ENCODE results near the gene SELENOM. TPM values are rescaled to one million over a fixed set of nuclear protein-coding genes. Genes with fewer than 3 reads are reported as not detected.

Gene SELENOM
- total RNA-seq, 4 donors from 2014 or later = 31.4 to 89.1 (median 43.7) TPM

DNA sequence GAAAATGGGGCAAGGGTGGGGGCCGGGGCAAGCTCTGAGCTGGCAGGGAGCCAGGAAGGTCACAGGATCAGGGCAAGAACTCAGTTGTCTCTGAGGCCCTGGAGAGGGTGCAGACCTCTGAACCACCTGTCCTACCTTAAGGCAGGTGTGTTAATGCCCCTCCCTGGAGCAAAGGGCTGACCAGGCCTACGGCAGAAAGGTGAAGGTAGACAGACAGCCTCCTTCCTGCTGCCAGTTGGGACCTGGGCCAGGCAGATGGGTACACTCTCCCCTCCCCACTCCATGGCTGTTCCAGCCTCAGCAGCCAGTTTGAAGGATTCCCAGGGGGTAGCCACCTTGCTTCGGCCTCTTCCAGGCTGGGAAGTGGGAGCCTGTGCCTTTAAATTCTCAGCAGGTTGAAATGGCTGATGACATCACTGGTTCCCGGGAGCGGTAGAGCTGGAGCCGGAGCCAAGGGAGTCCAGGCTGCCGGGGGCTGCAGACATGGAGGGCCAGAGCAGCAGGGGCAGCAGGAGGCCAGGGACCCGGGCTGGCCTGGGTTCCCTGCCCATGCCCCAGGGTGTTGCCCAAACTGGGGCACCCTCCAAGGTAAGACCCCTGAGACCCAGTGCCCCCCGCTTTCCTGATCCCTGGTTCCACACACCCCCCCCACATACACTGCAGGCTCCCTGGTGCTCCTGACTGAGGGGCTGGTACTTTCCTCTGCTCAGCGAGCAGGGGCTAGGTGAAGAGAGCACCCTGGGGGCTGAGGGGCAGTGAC, 15.3 kb upstream of the SELENOM start, which contains the start of gene INPP5J:
Gene INPP5J, plus strand, starts transcription at position 435 of the 760 bp plus-strand sequence. Its CDS starts 49 bp downstream, at position 484.
- TF ChIP-seq, protein P1, sequence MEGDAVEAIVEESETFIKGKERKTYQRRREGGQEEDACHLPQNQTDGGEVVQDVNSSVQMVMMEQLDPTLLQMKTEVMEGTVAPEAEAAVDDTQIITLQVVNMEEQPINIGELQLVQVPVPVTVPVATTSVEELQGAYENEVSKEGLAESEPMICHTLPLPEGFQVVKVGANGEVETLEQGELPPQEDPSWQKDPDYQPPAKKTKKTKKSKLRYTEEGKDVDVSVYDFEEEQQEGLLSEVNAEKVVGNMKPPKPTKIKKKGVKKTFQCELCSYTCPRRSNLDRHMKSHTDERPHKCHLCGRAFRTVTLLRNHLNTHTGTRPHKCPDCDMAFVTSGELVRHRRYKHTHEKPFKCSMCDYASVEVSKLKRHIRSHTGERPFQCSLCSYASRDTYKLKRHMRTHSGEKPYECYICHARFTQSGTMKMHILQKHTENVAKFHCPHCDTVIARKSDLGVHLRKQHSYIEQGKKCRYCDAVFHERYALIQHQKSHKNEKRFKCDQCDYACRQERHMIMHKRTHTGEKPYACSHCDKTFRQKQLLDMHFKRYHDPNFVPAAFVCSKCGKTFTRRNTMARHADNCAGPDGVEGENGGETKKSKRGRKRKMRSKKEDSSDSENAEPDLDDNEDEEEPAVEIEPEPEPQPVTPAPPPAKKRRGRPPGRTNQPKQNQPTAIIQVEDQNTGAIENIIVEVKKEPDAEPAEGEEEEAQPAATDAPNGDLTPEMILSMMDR (IDR thresholded peaks at IDR 0.05) = no peak
- peak; percentile 95 to 96 for TF ChIP-seq POLR2A (IDR thresholded peaks at IDR 0.05)
- DNase-seq = peak in 2 of 3 donors; percentile 88 to 89
- H3K4me3 ChIP-seq = peak within 1 kb of the TSS in 3 of 4 donors; percentile 32 to 79 (median 61)
- H3K27ac ChIP-seq = peak within 1 kb of the TSS in 3 of 4 donors; percentile 77 to 96 (median 91)
- no peaks in the 10 kb centered on the region for H3K9me3 ChIP-seq
- no peaks in the 10 kb centered on the region for H3K27me3 ChIP-seq
- peaks cover 0 to 14% (median 7%) of the 10 kb centered on the region in 4 donors for H3K4me1 ChIP-seq
- H3K36me3 ChIP-seq = no peaks in the 10 kb centered on the region

GRCh38 chr22:31122196-31122531, 14.8 kb upstream of the SELENOM start:
- Histone ChIP-seq H3K27me3 (no peaks in the 10 kb centered on the region), H3K9me3 (no peaks in the 10 kb centered on the region), H3K4me3 (peak overlapping the region in 2 of 4 donors; percentile 61 to 79), H3K36me3 (no peaks in the 10 kb centered on the region), H3K27ac (peak overlapping the region in 3 of 4 donors; percentile 77 to 96 (median 91)), H3K4me1 (peaks cover 0 to 14% (median 7%) of the 10 kb centered on the region in 4 donors)
- DNase-seq = no peak
- TF ChIP-seq POLR2A (IDR thresholded peaks at IDR 0.05) = no peak
- TF ChIP-seq, protein P1 (IDR thresholded peaks at IDR 0.05) = no peak

- no peak for TF ChIP-seq POLR2A (IDR thresholded peaks at IDR 0.05)
- TF ChIP-seq, protein P1 (IDR thresholded peaks at IDR 0.05) = no peak
- Histone ChIP-seq H3K4me1 (peaks cover 0 to 14% (median 7%) of the 10 kb centered on the region in 4 donors), H3K4me3 (no peak overlapping the region), H3K27ac (peak overlapping the region in 3 of 4 donors; percentile 77 to 96 (median 91)), H3K36me3 (no peaks in the 10 kb centered on the region), H3K27me3 (no peaks in the 10 kb centered on the region), H3K9me3 (no peaks in the 10 kb centered on the region)
- no peak for DNase-seq
Measured at GRCh38 chr22:31121403-31121802, 14.0 kb upstream of the SELENOM start.

DNA sequence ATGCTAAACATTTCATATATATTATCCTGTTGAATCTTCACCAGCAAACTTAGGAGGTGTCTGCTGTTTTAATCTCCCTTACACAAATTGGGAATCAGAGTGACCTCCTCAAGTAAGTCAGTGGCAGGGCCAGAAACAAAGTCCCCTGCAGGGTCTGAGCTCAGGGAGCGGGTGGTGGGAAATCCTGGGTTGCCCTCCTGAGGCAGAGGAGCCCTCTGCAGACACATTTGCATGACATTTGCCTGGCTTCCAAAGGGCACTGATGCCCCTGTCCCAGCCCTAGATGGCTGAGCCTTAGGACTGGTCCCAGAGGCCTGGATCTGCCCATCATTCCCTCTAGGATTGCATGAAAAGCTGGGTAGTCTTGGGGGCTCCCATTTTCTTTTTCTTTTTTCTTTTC, 13.3 kb upstream of the SELENOM start:
- no peak for TF ChIP-seq POLR2A (IDR thresholded peaks at IDR 0.05)
- TF ChIP-seq, protein P1 (IDR thresholded peaks at IDR 0.05) = no peak
- Histone ChIP-seq H3K4me1 (peaks cover 0 to 14% (median 7%) of the 10 kb centered on the region in 4 donors), H3K4me3 (no peak overlapping the region), H3K9me3 (no peaks in the 10 kb centered on the region), H3K27me3 (no peaks in the 10 kb centered on the region), H3K27ac (no peak overlapping the region), H3K36me3 (no peaks in the 10 kb centered on the region)
- DNase-seq = no peak

DNA sequence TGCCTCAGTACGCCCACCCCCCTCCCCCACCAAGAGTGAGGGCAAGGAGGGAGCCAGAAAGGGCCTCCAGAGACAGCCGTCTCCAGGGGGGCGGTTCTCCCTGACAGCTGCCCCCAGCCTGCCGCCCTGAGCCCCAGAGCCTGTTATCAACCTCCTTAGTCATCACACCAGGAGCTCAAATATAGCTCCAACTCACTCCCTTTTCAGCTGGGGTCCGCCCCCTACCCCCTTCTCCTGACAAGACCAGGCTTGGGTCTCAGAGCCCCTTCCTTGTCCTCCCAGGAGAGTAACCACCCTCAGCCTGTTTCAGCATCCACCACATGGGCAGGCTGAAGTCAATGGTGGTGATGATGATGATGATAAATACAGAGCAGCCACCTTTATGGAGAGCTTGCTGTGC, 12.9 kb upstream of the SELENOM start:
- peaks cover 0 to 14% (median 7%) of the 10 kb centered on the region in 4 donors for H3K4me1 ChIP-seq
- no peak for DNase-seq
- no peak overlapping the region for H3K27ac ChIP-seq
- H3K4me3 ChIP-seq = no peak overlapping the region
- H3K9me3 ChIP-seq = no peaks in the 10 kb centered on the region
- no peaks in the 10 kb centered on the region for H3K27me3 ChIP-seq
- TF ChIP-seq, protein P1 (IDR thresholded peaks at IDR 0.05) = no peak
- TF ChIP-seq POLR2A (IDR thresholded peaks at IDR 0.05) = no peak
- H3K36me3 ChIP-seq = no peaks in the 10 kb centered on the region
